BJ (cell line): Measurements from ENCODE around the gene BCAM. TPM values are rescaled to one million over a fixed set of nuclear protein-coding genes. Genes with fewer than 3 reads are reported as not detected.
"Not testable (repeated sequence)": the region's sequence is repeated elsewhere in the genome, so short reads cannot be mapped to it uniquely, and the experiment has no call there.

Experiments
- CTCF ChIA-PET: fragments of 350-600 bp; formaldehyde crosslinking; extraction: SDS; loops from one replicate; lab custom pipeline; 2021; ENCODE audit warnings: antibody characterized with exemption, inconsistent platforms; lab: Yijun Ruan, JAX
- POLR2A ChIA-PET: fragments of 300-600 bp; sonication (Branson Sonifier 250); formaldehyde crosslinking; extraction: SDS; loops from one replicate; lab custom pipeline; 2021; ENCODE audit warnings: antibody characterized with exemption; lab: Charles Lee
- DNase-seq: peaks from one replicate; pipeline ENCODE4 v3.0.0-alpha.2; 2011; ENCODE audit warnings: low read depth
- H3K27me3 ChIP-seq: 2 replicates; pipeline ENCODE4 v1.6.0; 2011; ENCODE audit warnings: low read length; ENCODE audit not compliant: control insufficient read depth, insufficient read depth
- H3K36me3 ChIP-seq: 2 replicates; pipeline ENCODE4 v1.5.1; 2011; ENCODE audit warnings: low read length; ENCODE audit not compliant: control insufficient read depth, insufficient read depth
- H3K4me3 ChIP-seq: 2 replicates; pipeline ENCODE4 v1.5.1; 2011; ENCODE audit warnings: low read depth, mild to moderate bottlenecking, control low read depth, low read length
- CTCF ChIP-seq: IDR thresholded peaks from 2 replicates; pipeline ENCODE4 v1.5.1; 2011; ENCODE audit warnings: low read depth, mild to moderate bottlenecking, control low read depth, inconsistent platforms, low read length, moderate library complexity; ENCODE audit not compliant: insufficient read depth
- polyA plus RNA-seq: library from polyadenylated mRNA; depleted of rRNA; stranded (reverse); fragments of >200 nt; gene quantifications from 2 replicates; pipeline ENCODE4 v1.2.3, GENCODE V29; 2011

BCAM gene
- polyA plus RNA-seq, 1 experiment = 8.9 TPM

- H3K27me3 ChIP-seq = peaks cover 7% of the 10 kb centered on the region; the same call in 1 of the 2 replicates
- DNase-seq = no peak
- ChIA-PET CTCF (interaction anchor here (0.6 to 1.4 kb wide), 4 partner anchors 15 to 98 kb away, joined by 3 to 8 read pairs (median 4); no protein-coding TSS in a partner anchor), POLR2A (no interaction called here)
- H3K36me3 ChIP-seq = no peaks in the 10 kb centered on the region
- no peak overlapping the region for H3K4me3 ChIP-seq
- no peak for TF ChIP-seq CTCF
Measured at GRCh38 chr19:44822177-44822576, 13.3 kb downstream of the BCAM start.

- TF ChIP-seq CTCF = no peak
- no peak for DNase-seq
- POLR2A ChIA-PET = no interaction called here
- CTCF ChIA-PET = interaction anchor here (0.6 to 1.9 kb wide), 6 partner anchors 13 to 99 kb away, joined by 3 to 6 read pairs (median 4); partner anchors contain the start of gene BCAM
- Histone ChIP-seq H3K27me3 (peaks cover 7% of the 10 kb centered on the region; the same call in 1 of the 2 replicates), H3K4me3 (no peak overlapping the region), H3K36me3 (no peaks in the 10 kb centered on the region)
Measured at GRCh38 chr19:44822670-44823372, 13.9 kb downstream of the BCAM start.

- no peaks in the 10 kb centered on the region for H3K36me3 ChIP-seq
- CTCF ChIA-PET = interaction anchor here (1.0 to 1.9 kb wide), 5 partner anchors 14 to 99 kb away, joined by 3 to 6 read pairs (median 4); partner anchors contain the start of gene BCAM
- H3K27me3 ChIP-seq = peaks cover 7% of the 10 kb centered on the region; the same call in 1 of the 2 replicates
- DNase-seq = no peak
- TF ChIP-seq CTCF = no peak
- H3K4me3 ChIP-seq = no peak overlapping the region
- POLR2A ChIA-PET = no interaction called here
Measured at GRCh38 chr19:44823373-44823698, 14.4 kb downstream of the BCAM start.

- CTCF ChIA-PET = interaction anchor here (1.9 kb wide), 1 partner anchor 41 kb away, joined by 5 read pairs; no protein-coding TSS in a partner anchor
- TF ChIP-seq CTCF = no peak
- peaks cover 7% of the 10 kb centered on the region; the same call in 1 of the 2 replicates for H3K27me3 ChIP-seq
- POLR2A ChIA-PET = no interaction called here
- no peak for DNase-seq
- no peak overlapping the region for H3K4me3 ChIP-seq
- no peaks in the 10 kb centered on the region for H3K36me3 ChIP-seq
Measured at GRCh38 chr19:44824761-44825160, 15.9 kb downstream of the BCAM start.

GRCh38 chr19:44832875-44833274 is 24.0 kb downstream of the BCAM start:
- DNase-seq, H3K36me3 ChIP-seq, H3K4me3 ChIP-seq, POLR2A ChIA-PET, CTCF ChIA-PET, H3K27me3 ChIP-seq: not testable (repeated sequence)

DNA sequence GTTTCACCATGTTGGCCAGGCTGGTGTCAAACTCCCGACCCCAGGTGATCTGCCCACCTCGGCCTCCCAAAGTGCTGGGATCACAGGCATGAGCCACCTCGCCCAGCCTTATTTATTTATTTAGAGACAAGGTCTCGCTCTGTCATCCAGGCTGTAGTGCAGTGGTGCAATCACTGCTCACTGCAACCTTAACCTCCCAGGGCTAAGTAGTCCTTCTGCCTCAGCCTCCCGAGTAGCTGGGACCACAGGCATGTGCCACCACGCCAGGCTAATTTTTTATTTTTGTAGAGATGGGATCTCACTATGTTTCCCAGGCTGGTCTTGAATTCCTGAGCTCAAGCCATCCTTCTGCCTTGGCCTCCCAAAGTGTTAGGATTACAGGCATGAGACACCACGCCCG is 25.5 kb downstream of the BCAM start:
- H3K36me3 ChIP-seq, H3K4me3 ChIP-seq, POLR2A ChIA-PET, DNase-seq, H3K27me3 ChIP-seq: not testable (repeated sequence)
- CTCF ChIA-PET = interaction anchor here (2.8 to 3.3 kb wide), 2 partner anchors 10 to 50 kb away, joined by 11 to 16 read pairs; no protein-coding TSS in a partner anchor
